ENCODE measurements around the gene CERS4. TPM values are rescaled to one million over a fixed set of nuclear protein-coding genes. Genes with fewer than 3 reads are reported as not detected.
"Not testable (repeated sequence)": the region's sequence is repeated elsewhere in the genome, so short reads cannot be mapped to it uniquely, and the experiment has no call there.

Gene CERS4
- total and polyA plus RNA-seq, 2 of the 8 experiments (the other 6 are each of a cell fraction or from before 2014, with no cell fraction given) = 88.2 to 179 TPM

GRCh38 chr19:8223442-8223841, 14.3 kb downstream of the CERS4 start:
- H3K23me2 ChIP-seq (ENCODE audit: low read depth, low read length); H3K27me3 ChIP-seq (replicated peaks in 1 of 4; ENCODE audit: control insufficient read depth in 3 of 4, extremely low read depth in 1 of 4, insufficient read depth in 3 of 4, low read length in 3 of 4); H3K9ac ChIP-seq (replicated peaks in 1 of 4; ENCODE audit: extremely low read depth in 1 of 4, low read depth in 3 of 4, low read length in 3 of 4); H2AK5ac ChIP-seq (ENCODE audit: low read depth, low read length); H3K9me3 ChIP-seq (ENCODE audit: insufficient read depth in 2 of 2, low read depth in 1 of 2, low read length in 1 of 2); H4K5ac ChIP-seq (ENCODE audit: insufficient read length, low read depth, low read length); H2BK12ac ChIP-seq (ENCODE audit: low read depth, low read length); H4K91ac ChIP-seq (replicated peaks; ENCODE audit: insufficient read length, low read length); H3K4me1 ChIP-seq (replicated peaks in 1 of 4; ENCODE audit: control insufficient read depth in 3 of 4, insufficient read depth in 4 of 4, low read length in 3 of 4); H3K36me3 ChIP-seq (ENCODE audit: control insufficient read depth in 2 of 4, insufficient read depth in 4 of 4, low read length in 3 of 4); H3K14ac ChIP-seq (ENCODE audit: insufficient read length); H3K56ac ChIP-seq (replicated peaks; ENCODE audit: insufficient read length, low read depth, low read length); H2BK5ac ChIP-seq (ENCODE audit: low read depth, low read length); H3K23ac ChIP-seq (ENCODE audit: insufficient read length); DNase-seq (ENCODE audit: low read depth in 1 of 2, low spot score in 2 of 2); H2BK20ac ChIP-seq (ENCODE audit: low read length); H2AFZ ChIP-seq (ENCODE audit: low read length); H2BK120ac ChIP-seq (replicated peaks; ENCODE audit: low read depth, low read length); H4K8ac ChIP-seq (ENCODE audit: extremely low read depth, insufficient read depth, low read length); H3K4me2 ChIP-seq (ENCODE audit: insufficient read depth in 1 of 2, low read depth in 2 of 2, low read length in 2 of 2); H2BK15ac ChIP-seq (ENCODE audit: low read length); H3K18ac ChIP-seq (ENCODE audit: extremely low read depth, low read length); H3K4me3 ChIP-seq (ENCODE audit: extremely low read depth in 1 of 4, insufficient read depth in 2 of 4, low read depth in 3 of 4, low read length in 4 of 4); FAIRE-seq; H3K27ac ChIP-seq (ENCODE audit: low read depth, low read length); H3K4ac ChIP-seq (replicated peaks; ENCODE audit: insufficient read length, low read depth, low read length): not testable (repeated sequence)
- H3K79me1 ChIP-seq (ENCODE audit: low read depth, low read length) = peaks cover 10% of the 10 kb centered on the region; the same call in 1 of the 2 replicates
- peaks cover 0 to 40% of the 10 kb centered on the region in 2 experiments; a peak in 3 of 4 replicates for H3K79me2 ChIP-seq (ENCODE audit: control insufficient read depth in 1 of 2, insufficient read depth in 2 of 2, low read length in 2 of 2)
- peaks cover 4 to 20% of the 10 kb centered on the region in 2 experiments for H4K20me1 ChIP-seq (replicated peaks in 1 of 2; ENCODE audit: control insufficient read depth in 1 of 2, insufficient read depth in 2 of 2, low read length in 2 of 2)
- WGBS, 2 experiments (ENCODE audit: extremely low coverage in 1 of 2, insufficient coverage in 1 of 2, insufficient read length in 1 of 2, insufficient replicate concordance in 2 of 2, low coverage in 1 of 2, low lambda C conversion rate in 2 of 2, missing lambda C conversion rate in 1 of 2) = 75% methylated on average over 7 of the region's 7 CpGs; no CpG with 5 or more reads in 1 of the 2 experiments
- ChIA-PET CTCF (ENCODE audit: partially characterized antibody) (interaction anchor here (2.3 kb wide), 1 partner anchor 65 kb away, joined by 8 read pairs; no protein-coding TSS in a partner anchor), POLR2A (ENCODE audit: partially characterized antibody) (interaction anchor here (1.1 to 1.9 kb wide), 2 partner anchors 12 to 17 kb away, joined by 3 to 8 read pairs; no protein-coding TSS in a partner anchor)
